Measurements from ENCODE around the gene MEI1.
"Not testable (repeated sequence)": the region's sequence is repeated elsewhere in the genome, so short reads cannot be mapped to it uniquely, and the experiment has no call there.

MEI1 gene

GRCh38 chr22:41821471-41822316 is 122.4 kb downstream of the MEI1 start:
- DNase-seq (ENCODE audit: low spot score), result no peak

- DNase-seq (ENCODE audit: low spot score), result peak; percentile 72
These were observed 123.2 kb downstream of the MEI1 start for GRCh38 chr22:41822317-41823057.

- no peak for DNase-seq (ENCODE audit: low spot score)
These were observed 124.5 kb downstream of the MEI1 start for GRCh38 chr22:41823797-41824196.

- DNase-seq (ENCODE audit: low spot score), result no peak
These were observed 126.1 kb downstream of the MEI1 start for GRCh38 chr22:41825376-41825775.

- DNase-seq (ENCODE audit: low spot score), result no peak
These were observed 126.7 kb downstream of the MEI1 start for GRCh38 chr22:41826021-41826420.

- DNase-seq (ENCODE audit: low spot score), result no peak
These were observed 127.4 kb downstream of the MEI1 start for GRCh38 chr22:41826430-41827383.

- DNase-seq (ENCODE audit: low spot score), result no peak
These were observed 128.4 kb downstream of the MEI1 start for GRCh38 chr22:41827671-41828070.

GRCh38 chr22:41828516-41828915 is 129.2 kb downstream of the MEI1 start:
- no peak for DNase-seq (ENCODE audit: low spot score)

GRCh38 chr22:41830174-41830573 is 130.9 kb downstream of the MEI1 start:
- DNase-seq (ENCODE audit: low spot score), result peak; percentile 24

GRCh38 chr22:41831383-41831782 is 132.1 kb downstream of the MEI1 start:
- DNase-seq (ENCODE audit: low spot score), result peak; percentile 16

- no peak for DNase-seq (ENCODE audit: low spot score)
These were observed 132.7 kb downstream of the MEI1 start for GRCh38 chr22:41831828-41832552.

- DNase-seq (ENCODE audit: low spot score), result peak; percentile 100
These were observed 133.5 kb downstream of the MEI1 start, which contains the start of gene SREBF2 for GRCh38 chr22:41832553-41833368. Gene SREBF2, plus strand, starts transcription at chr22:41833105. Its CDS starts 166 bp downstream, at chr22:41833271.

- peak; percentile 39 for DNase-seq (ENCODE audit: low spot score)
These were observed 134.2 kb downstream of the MEI1 start for GRCh38 chr22:41833369-41834004.

GRCh38 chr22:41834005-41834944 is 135.0 kb downstream of the MEI1 start:
- DNase-seq (ENCODE audit: low spot score), result peak; percentile 10

- DNase-seq (ENCODE audit: low spot score), result not testable (repeated sequence)
These were observed 136.2 kb downstream of the MEI1 start for GRCh38 chr22:41835462-41835861.

- DNase-seq (ENCODE audit: low spot score), result no peak
These were observed 137.2 kb downstream of the MEI1 start for GRCh38 chr22:41836551-41836950.

GRCh38 chr22:41838842-41839618 is 139.7 kb downstream of the MEI1 start:
- DNase-seq (ENCODE audit: low spot score), result no peak

GRCh38 chr22:41840216-41840615 is 140.9 kb downstream of the MEI1 start:
- no peak for DNase-seq (ENCODE audit: low spot score)
